IMR-90 (cell line): ENCODE results near the gene ZC3H14. TPM values are rescaled to one million over a fixed set of nuclear protein-coding genes. Genes with fewer than 3 reads are reported as not detected.
A peak's percentile ranks its signal among the peaks of the same experiment; 100 is the strongest.

Source experiments
- ATAC-seq: fragments of 200-7000 bp; cut with Tn5 transposase; 2 replicates; pipeline ENCODE4 v1.9.1; 2020; ENCODE audit warnings: low read depth, mild to moderate bottlenecking, moderate library complexity
- BruUV-seq: library from RNA; stranded (reverse); fragments of 400-500 nt; replicated peaks from 2 replicates; lab custom pipeline; 2021; lab: Mats Ljungman, UMichigan
- CTCF ChIA-PET: fragments of 300-600 bp; formaldehyde crosslinking; extraction: SDS; loops from one replicate; lab custom pipeline; 2021; ENCODE audit warnings: antibody characterized with exemption; lab: Yijun Ruan, JAX
- POLR2A ChIA-PET: fragments of 300-600 bp; sonication (Branson Sonifier 250); formaldehyde crosslinking; loops from one replicate; lab custom pipeline; 2022; ENCODE audit warnings: antibody characterized with exemption; ENCODE audit not compliant: unreplicated experiment; lab: Charles Lee
- DNase-seq: peaks from one replicate; pipeline ENCODE4 v3.0.0; 2013
- H2AFZ ChIP-seq: replicated peaks from 2 replicates; pipeline ENCODE3; 2013; ENCODE audit warnings: low read length, mild to moderate bottlenecking; ENCODE audit not compliant: poor library complexity
- H2AK5ac ChIP-seq: 2 replicates; pipeline ENCODE4 v1.6.1; 2013; ENCODE audit warnings: low read depth, low read length, inconsistent platforms
- H2AK9ac ChIP-seq: replicated peaks from 2 replicates; pipeline ENCODE3; 2013; ENCODE audit warnings: mild to moderate bottlenecking, low read depth, low read length, moderate library complexity; ENCODE audit not compliant: poor library complexity
- H2BK120ac ChIP-seq: 2 replicates; pipeline ENCODE4 v1.6.1; 2013; ENCODE audit warnings: low read depth, low read length, inconsistent platforms
- H2BK15ac ChIP-seq: 3 replicates; pipeline ENCODE4 v1.6.1; 2013; ENCODE audit warnings: low read depth, low read length, inconsistent platforms
- H2BK20ac ChIP-seq: 2 replicates; pipeline ENCODE4 v1.6.1; 2013; ENCODE audit warnings: low read depth, mild to moderate bottlenecking, inconsistent platforms, low read length, moderate library complexity
- H2BK5ac ChIP-seq: 2 replicates; pipeline ENCODE4 v1.6.1; 2013; ENCODE audit warnings: mild to moderate bottlenecking, low read depth, low read length, inconsistent platforms; ENCODE audit not compliant: poor library complexity, severe bottlenecking
- H3K14ac ChIP-seq: replicated peaks from 2 replicates; pipeline ENCODE4 v1.6.1; 2013; ENCODE audit warnings: low read depth, low read length, inconsistent platforms
- H3K18ac ChIP-seq: 2 replicates; pipeline ENCODE4 v1.6.1; 2013; ENCODE audit warnings: low read depth, low read length, control low read depth
- H3K23ac ChIP-seq: 2 replicates; pipeline ENCODE4 v1.6.1; 2013; ENCODE audit warnings: low read depth, low read length, inconsistent platforms
- H3K27ac ChIP-seq: 2 replicates; pipeline ENCODE4 v1.5.1; 2013; ENCODE audit warnings: mild to moderate bottlenecking, control low read depth, low read length; ENCODE audit not compliant: insufficient read depth
- H3K27me3 ChIP-seq: 2 replicates; pipeline ENCODE4 v1.6.1; 2013; ENCODE audit warnings: low read length; ENCODE audit not compliant: control insufficient read depth, insufficient read depth
- H3K36me3 ChIP-seq: 2 replicates; pipeline ENCODE4 v1.6.1; 2013; ENCODE audit warnings: low read length, mixed read lengths; ENCODE audit not compliant: control insufficient read depth, insufficient read depth
- H3K4ac ChIP-seq: 2 replicates; pipeline ENCODE4 v1.6.1; 2013; ENCODE audit warnings: low read depth, low read length, inconsistent platforms
- H3K4me1 ChIP-seq: 2 replicates; pipeline ENCODE4 v1.6.1; 2013; ENCODE audit warnings: low read length, mixed read lengths; ENCODE audit not compliant: control insufficient read depth, insufficient read depth
- H3K4me2 ChIP-seq: 2 replicates; pipeline ENCODE4 v1.6.1; 2013; ENCODE audit warnings: low read depth, mild to moderate bottlenecking, control low read depth, low read length, moderate library complexity
- H3K4me3 ChIP-seq: 2 replicates; pipeline ENCODE4 v1.5.1; 2013; ENCODE audit warnings: low read depth, mild to moderate bottlenecking, control low read depth, low read length, moderate library complexity; ENCODE audit not compliant: insufficient read depth
- H3K56ac ChIP-seq: 2 replicates; pipeline ENCODE4 v1.6.1; 2013; ENCODE audit warnings: low read length, inconsistent platforms; ENCODE audit not compliant: insufficient read depth; ENCODE audit errors: extremely low read depth
- H3K79me1 ChIP-seq, 2 experiments: 2 replicates each; pipeline ENCODE4 v1.6.1; 2013; ENCODE audit warnings: low read length in 2 of 2, inconsistent platforms in 1 of 2, low read depth in 1 of 2
- H3K9ac ChIP-seq: 2 replicates; pipeline ENCODE4 v1.6.1; 2013; ENCODE audit warnings: low read depth, low read length, control low read depth
- H3K9me1 ChIP-seq: 2 replicates; pipeline ENCODE4 v1.6.1; 2013; ENCODE audit warnings: low read length, inconsistent platforms; ENCODE audit not compliant: insufficient read depth
- H3K9me3 ChIP-seq: 2 replicates; pipeline ENCODE4 v1.6.1; 2013; ENCODE audit warnings: low read length; ENCODE audit not compliant: control insufficient read depth, insufficient read depth
- H4K20me1 ChIP-seq: 2 replicates; pipeline ENCODE4 v1.6.1; 2013; ENCODE audit warnings: low read length, inconsistent platforms; ENCODE audit not compliant: insufficient read depth
- H4K5ac ChIP-seq: 2 replicates; pipeline ENCODE4 v1.6.1; 2013; ENCODE audit warnings: mild to moderate bottlenecking, low read depth, low read length, control low read depth
- H4K8ac ChIP-seq, 2 experiments: 2 replicates each; pipeline ENCODE4 v1.6.1; 2013; ENCODE audit warnings: low read depth in 2 of 2, low read length in 2 of 2, control low read depth in 1 of 2, inconsistent platforms in 1 of 2
- H4K91ac ChIP-seq: 2 replicates; pipeline ENCODE4 v1.6.1; 2013; ENCODE audit warnings: low read depth, low read length, inconsistent platforms; ENCODE audit not compliant: insufficient read depth
- BHLHE40 ChIP-seq: fragments of 150-350 bp; IDR thresholded peaks from 2 replicates; pipeline ENCODE4 v1.6.1; 2016; ENCODE audit warnings: mild to moderate bottlenecking, low read depth, low read length
- CEBPB ChIP-seq: IDR thresholded peaks from 2 replicates; pipeline ENCODE4 v1.6.1; 2012; ENCODE audit warnings: low read depth, low read length, improper control_type of control experiment
- CHD1 ChIP-seq: IDR thresholded peaks from 2 replicates; pipeline ENCODE4 v1.6.1; 2012; ENCODE audit warnings: low read depth, low read length, improper control_type of control experiment
- CTCF ChIP-seq: conservative IDR thresholded peaks from 2 replicates; pipeline ENCODE4 v1.5.1; 2012; ENCODE audit warnings: mild to moderate bottlenecking, low read depth, low read length, improper control_type of control experiment
- FOS ChIP-seq: fragments of 150-350 bp; IDR thresholded peaks from 2 replicates; pipeline ENCODE4 v1.6.1; 2016; ENCODE audit warnings: low read depth, low read length
- MAFK ChIP-seq: IDR thresholded peaks from 2 replicates; pipeline ENCODE4 v1.6.1; 2012; ENCODE audit warnings: low read depth, low read length, improper control_type of control experiment
- MAZ ChIP-seq: IDR thresholded peaks from 2 replicates; pipeline ENCODE4 v1.6.1; 2012; ENCODE audit warnings: low read depth, mild to moderate bottlenecking, low read length, improper control_type of control experiment, moderate library complexity, borderline replicate concordance
- MXI1 ChIP-seq: IDR thresholded peaks from 2 replicates; pipeline ENCODE4 v1.6.1; 2012; ENCODE audit warnings: low read depth, mild to moderate bottlenecking, low read length, moderate library complexity, borderline replicate concordance
- NFE2L2 ChIP-seq: fragments of 150-350 bp; IDR thresholded peaks from 2 replicates; pipeline ENCODE4 v1.6.1; 2016; ENCODE audit warnings: low read depth, mild to moderate bottlenecking, low read length
- POLR2A ChIP-seq: IDR thresholded peaks from 2 replicates; pipeline ENCODE4 v1.6.1; 2012; ENCODE audit warnings: mild to moderate bottlenecking, low read depth, low read length
- RAD21 ChIP-seq: IDR thresholded peaks from 2 replicates; pipeline ENCODE4 v1.6.1; 2012; ENCODE audit warnings: low read length, improper control_type of control experiment
- RCOR1 ChIP-seq: IDR thresholded peaks from 2 replicates; pipeline ENCODE4 v1.6.1; 2012; ENCODE audit warnings: mild to moderate bottlenecking, low read length, improper control_type of control experiment; ENCODE audit not compliant: insufficient replicate concordance
- RFX5 ChIP-seq: IDR thresholded peaks from 2 replicates; pipeline ENCODE4 v1.8.0; 2012; ENCODE audit warnings: low read depth, mild to moderate bottlenecking, low read length, moderate library complexity
- SMC3 ChIP-seq: fragments of 150-350 bp; IDR thresholded peaks from 2 replicates; pipeline ENCODE4 v1.6.1; 2016; ENCODE audit warnings: low read depth, mild to moderate bottlenecking, antibody characterized with exemption, low read length, moderate library complexity
- WGBS, 2 experiments: methylation state at CpG; one replicate each; pipeline versions ENCODE4 v1.1.5 to v1.1.7; 2013; ENCODE audit warnings: missing lambda C conversion rate in 2 of 2; ENCODE audit not compliant: insufficient read length in 1 of 2; ENCODE audit errors: extremely low coverage in 2 of 2; 5-methylcytosine and 5-hydroxymethylcytosine counted together
- dilution Hi-C: fragments of 300-500 bp; cut with HindIII; formaldehyde crosslinking; loops from one replicate; pipeline ENCODE4 v1.14.3; 2018; ENCODE audit warnings: low sequenced_read_pairs; ENCODE audit not compliant: unreplicated experiment
- in situ Hi-C: fragments of 300-500 bp; cut with MboI; formaldehyde crosslinking; loops from 3 replicates; pipeline ENCODE4 v1.14.3; 2019; ENCODE audit warnings: low sequenced_read_pairs, inconsistent platforms, mixed read lengths
- intact Hi-C: fragments of 100-400 bp; cut with micrococcal nuclease; formaldehyde crosslinking; loops from 2 replicates; pipeline ENCODE4 v1.10.0; 2022
- polyA plus RNA-seq, 3 experiments: library from polyadenylated mRNA; depleted of rRNA; stranded (reverse); fragments of >200 nt; gene quantifications; 2 replicates each; pipeline ENCODE4 v1.2.3, GENCODE V29; 2012; ENCODE audit warnings: low replicate concordance in 1 of 3
- total RNA-seq: library from RNA; depleted of rRNA; stranded (reverse); fragments of >200 nt; gene quantifications from 2 replicates; pipeline ENCODE4 v1.2.3, GENCODE V29; 2012
- TF ChIP-seq, protein P1 (sequence below): fragments of 150-350 bp; IDR thresholded peaks from 2 replicates; pipeline ENCODE4 v1.6.1; 2016; ENCODE audit warnings: low read depth, mild to moderate bottlenecking, low read length, moderate library complexity, borderline replicate concordance
- TF ChIP-seq, protein P2 (sequence below): fragments of 150-350 bp; IDR thresholded peaks from 2 replicates; pipeline ENCODE4 v1.6.1; 2017; ENCODE audit warnings: mild to moderate bottlenecking, antibody characterized with exemption, low read length, low read depth

ZC3H14 gene
- total and polyA plus RNA-seq, 2 of the 4 experiments (the other 2 are of a cell fraction): 72.5 to 111 TPM

DNA sequence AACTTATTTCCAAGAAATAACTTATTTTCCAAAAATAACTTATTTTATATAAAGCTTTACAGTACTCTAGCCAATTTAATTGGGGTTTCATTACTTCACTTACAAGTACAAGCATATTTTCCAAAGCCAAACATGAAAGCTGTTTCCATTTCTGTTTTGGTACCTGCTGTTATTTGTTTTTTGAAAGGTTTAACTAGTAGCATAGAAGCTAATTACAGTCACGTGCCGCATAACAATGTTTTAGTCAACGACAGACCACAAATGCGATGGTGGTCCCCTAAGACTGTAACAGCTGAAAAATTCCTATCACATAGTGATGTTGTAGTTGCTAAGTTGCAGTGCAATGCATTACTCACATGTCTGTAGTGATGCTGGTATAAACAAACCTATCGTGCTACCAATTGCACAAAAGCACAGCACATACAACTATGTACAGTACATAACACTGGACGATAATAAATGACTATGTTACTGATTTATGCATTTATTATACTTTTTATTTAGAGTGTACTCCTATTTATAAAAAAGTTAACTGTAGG is 29.7 kb upstream of the ZC3H14 start:
- WGBS, 2 experiments: no CpG with 5 or more reads among the region's 6 CpGs
- 0 out of 2 replicates have a peak, but pooled peaks cover 2% of the 10 kb centered on the region for H3K9me1 ChIP-seq
- no peak overlapping the region for H4K8ac ChIP-seq
- H2BK120ac ChIP-seq: no peak overlapping the region
- H3K4me3 ChIP-seq: no peak overlapping the region
- TF ChIP-seq MXI1 (no peak), BHLHE40 (peak; percentile 52), RCOR1 (no peak), NFE2L2 (no peak), FOS (no peak), RAD21 (no peak), MAFK (no peak), CEBPB (peak; percentile 69), MAZ (no peak), RFX5 (no peak), SMC3 (no peak), CHD1 (no peak), CTCF (no peak), POLR2A (no peak)
- TF ChIP-seq, protein P1, sequence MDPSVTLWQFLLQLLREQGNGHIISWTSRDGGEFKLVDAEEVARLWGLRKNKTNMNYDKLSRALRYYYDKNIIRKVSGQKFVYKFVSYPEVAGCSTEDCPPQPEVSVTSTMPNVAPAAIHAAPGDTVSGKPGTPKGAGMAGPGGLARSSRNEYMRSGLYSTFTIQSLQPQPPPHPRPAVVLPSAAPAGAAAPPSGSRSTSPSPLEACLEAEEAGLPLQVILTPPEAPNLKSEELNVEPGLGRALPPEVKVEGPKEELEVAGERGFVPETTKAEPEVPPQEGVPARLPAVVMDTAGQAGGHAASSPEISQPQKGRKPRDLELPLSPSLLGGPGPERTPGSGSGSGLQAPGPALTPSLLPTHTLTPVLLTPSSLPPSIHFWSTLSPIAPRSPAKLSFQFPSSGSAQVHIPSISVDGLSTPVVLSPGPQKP: no peak
- TF ChIP-seq, protein P2, sequence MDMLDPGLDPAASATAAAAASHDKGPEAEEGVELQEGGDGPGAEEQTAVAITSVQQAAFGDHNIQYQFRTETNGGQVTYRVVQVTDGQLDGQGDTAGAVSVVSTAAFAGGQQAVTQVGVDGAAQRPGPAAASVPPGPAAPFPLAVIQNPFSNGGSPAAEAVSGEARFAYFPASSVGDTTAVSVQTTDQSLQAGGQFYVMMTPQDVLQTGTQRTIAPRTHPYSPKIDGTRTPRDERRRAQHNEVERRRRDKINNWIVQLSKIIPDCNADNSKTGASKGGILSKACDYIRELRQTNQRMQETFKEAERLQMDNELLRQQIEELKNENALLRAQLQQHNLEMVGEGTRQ: peak; percentile 56; the same call in 1 of the 2 replicates
- no peak overlapping the region for H3K18ac ChIP-seq
- H3K56ac ChIP-seq: no peak overlapping the region
- no peak overlapping the region for H2BK15ac ChIP-seq
- no peak overlapping the region for H2BK20ac ChIP-seq
- peaks cover 9% of the 10 kb centered on the region for H3K36me3 ChIP-seq
- H3K9me3 ChIP-seq: no peaks in the 10 kb centered on the region
- H2AK5ac ChIP-seq: no peak overlapping the region
- peak; percentile 65 for DNase-seq
- H2BK5ac ChIP-seq: no peak overlapping the region
- H3K27ac ChIP-seq: no peak overlapping the region
- no peak overlapping the region for H3K14ac ChIP-seq
- dilution Hi-C loops: no loop called here
- H2AK9ac ChIP-seq: no peak overlapping the region
- 0 out of 2 replicates have a peak, but pooled peaks cover 2% of the 10 kb centered on the region for H3K4me1 ChIP-seq
- ATAC-seq: peak; percentile 85
- H3K4me2 ChIP-seq: no peak overlapping the region
- CTCF ChIA-PET: no interaction called here
- H3K27me3 ChIP-seq: no peaks in the 10 kb centered on the region
- peaks cover 24 to 50% of the 10 kb centered on the region in 2 experiments for H3K79me1 ChIP-seq
- H3K4ac ChIP-seq: no peak overlapping the region
- POLR2A ChIA-PET: no interaction called here
- no peak overlapping the region for H3K9ac ChIP-seq
- H2AFZ ChIP-seq: no peak overlapping the region
- in situ Hi-C loops: no loop called here
- intact Hi-C loops: no loop called here
- no peak overlapping the region for H4K91ac ChIP-seq
- H4K20me1 ChIP-seq: peaks cover 3% of the 10 kb centered on the region; the same call in 1 of the 2 replicates
- BruUV-seq: no TSS peak
- no peak overlapping the region for H3K23ac ChIP-seq
- H4K5ac ChIP-seq: no peak overlapping the region
